Fibroblast of skin of scalp (primary cell): Measurements from ENCODE around the gene INPP4A.

Experiments
- DNase-seq: peaks from one replicate; pipeline ENCODE4 v3.0.0-alpha.2; 2013

INPP4A gene

GRCh38 chr2:98460573-98461497 is 16.2 kb downstream of the INPP4A start:
- no peak for DNase-seq

GRCh38 chr2:98461498-98462049 is 16.9 kb downstream of the INPP4A start:
- DNase-seq, result no peak

- no peak for DNase-seq
Observed at GRCh38 chr2:98463081-98463481, 18.4 kb downstream of the INPP4A start.

- DNase-seq, result no peak
Observed at GRCh38 chr2:98463551-98463971, 18.9 kb downstream of the INPP4A start.

GRCh38 chr2:98463988-98464771 is 19.5 kb downstream of the INPP4A start:
- DNase-seq, result no peak

- DNase-seq, result no peak
Observed at GRCh38 chr2:98464772-98465310, 20.2 kb downstream of the INPP4A start.

GRCh38 chr2:98465456-98466226 is 21.0 kb downstream of the INPP4A start:
- peak; percentile 69 for DNase-seq

GRCh38 chr2:98467082-98467536 is 22.5 kb downstream of the INPP4A start:
- DNase-seq, result no peak

GRCh38 chr2:98467652-98468051 is 23.0 kb downstream of the INPP4A start:
- no peak for DNase-seq

- peak; percentile 22 for DNase-seq
Observed at GRCh38 chr2:98468621-98469236, 24.1 kb downstream of the INPP4A start.

- no peak for DNase-seq
Observed at GRCh38 chr2:98469862-98470544, 25.3 kb downstream of the INPP4A start.

- no peak for DNase-seq
Observed at GRCh38 chr2:98470851-98471255, 26.2 kb downstream of the INPP4A start.

GRCh38 chr2:98471402-98472131 is 26.9 kb downstream of the INPP4A start:
- DNase-seq, result no peak

- DNase-seq, result no peak
Observed at GRCh38 chr2:98472132-98472650, 27.5 kb downstream of the INPP4A start.

GRCh38 chr2:98472961-98473746 is 28.5 kb downstream of the INPP4A start:
- DNase-seq, result no peak

- no peak for DNase-seq
Observed at GRCh38 chr2:98473995-98474780, 29.5 kb downstream of the INPP4A start.

- no peak for DNase-seq
Observed at GRCh38 chr2:98474979-98475632, 30.4 kb downstream of the INPP4A start.
